Stimulated activated CD8-positive, alpha-beta memory T cell treated with anti-CD3 and anti-CD28 coated beads, Interleukin-4, amount 100 ng/mL, for 48 hours (primary cell): ENCODE measurements around the gene INSYN2B.
"Not testable (repeated sequence)": the region's sequence is repeated elsewhere in the genome, so short reads cannot be mapped to it uniquely, and the experiment has no call there.

ENCODE experiments used
- DNase-seq: peaks from one replicate; pipeline ENCODE4 v3.0.0-alpha.2; 2020

INSYN2B gene

DNA sequence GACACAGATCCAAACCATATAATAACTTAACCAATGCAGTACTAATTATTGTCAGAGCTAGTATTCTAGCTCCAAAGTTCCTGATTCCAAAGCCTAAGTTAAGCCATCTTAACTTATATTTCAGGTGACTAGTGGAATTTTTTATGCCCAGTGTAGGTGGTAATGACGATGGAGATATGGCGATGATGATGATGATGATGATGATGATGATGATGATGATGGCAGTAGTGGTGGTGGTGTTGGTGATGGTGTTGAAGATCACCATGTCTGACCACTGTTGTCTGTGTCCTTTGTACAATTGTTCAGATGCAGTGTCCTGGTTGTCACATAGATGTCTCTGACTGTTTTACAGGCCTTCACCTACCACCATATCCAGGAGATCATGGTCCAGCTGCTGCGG, 139.9 kb downstream of the INSYN2B start:
- no peak for DNase-seq

DNA sequence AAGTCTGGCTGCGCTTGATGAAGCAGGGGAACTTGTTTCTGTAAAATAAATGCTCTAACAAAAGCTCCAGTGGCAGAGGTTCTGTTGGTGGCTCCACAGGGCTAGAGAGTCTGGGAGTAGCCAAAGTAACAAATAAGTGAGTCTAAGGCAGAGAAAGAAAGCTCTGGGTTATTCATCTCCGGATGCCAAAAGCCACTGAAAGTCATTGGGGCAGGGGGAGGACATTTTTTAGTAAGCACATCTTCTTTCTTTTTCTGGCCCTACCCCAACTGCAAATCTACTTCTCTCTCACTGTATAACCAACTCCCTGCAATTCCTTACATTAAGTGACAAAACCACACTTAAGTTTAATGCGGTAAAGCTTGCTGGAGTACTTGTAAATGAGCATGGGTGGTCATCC, 141.6 kb downstream of the INSYN2B start:
- no peak for DNase-seq

GRCh38 chr5:169837686-169838085, 142.6 kb downstream of the INSYN2B start:
- no peak for DNase-seq

- no peak for DNase-seq
Observed at GRCh38 chr5:169836835-169837536, 143.3 kb downstream of the INSYN2B start.

GRCh38 chr5:169834540-169834939, 145.8 kb downstream of the INSYN2B start:
- DNase-seq: not testable (repeated sequence)

DNA sequence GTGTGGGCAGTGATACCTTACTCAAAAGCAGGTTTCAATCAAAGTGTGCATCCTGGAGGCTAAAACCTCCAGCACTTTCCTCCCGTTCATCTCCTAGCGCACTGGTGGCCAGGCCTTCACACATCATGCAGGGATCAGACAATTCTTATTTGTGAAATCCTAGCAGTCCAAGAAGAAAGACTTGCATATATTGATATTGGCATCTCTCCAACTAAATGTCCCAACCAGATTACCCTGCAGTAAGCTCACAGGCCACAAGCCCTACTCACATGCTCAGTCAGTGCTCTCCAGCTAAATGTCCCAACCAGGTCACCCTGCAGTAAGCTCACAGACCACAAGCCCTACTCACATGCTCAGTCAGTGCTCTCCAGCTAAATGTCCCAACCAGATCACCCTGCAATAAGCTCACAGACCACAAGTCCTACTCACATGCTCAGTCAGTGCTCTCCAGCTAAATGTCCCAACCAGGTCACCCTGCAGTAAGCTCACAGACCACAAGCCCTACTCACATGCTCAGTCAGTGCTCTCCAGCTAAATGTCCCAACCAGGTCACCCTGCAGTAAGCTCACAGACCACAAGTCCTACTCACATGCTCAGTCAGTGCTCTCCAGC, 146.5 kb downstream of the INSYN2B start:
- DNase-seq: not testable (repeated sequence)

DNA sequence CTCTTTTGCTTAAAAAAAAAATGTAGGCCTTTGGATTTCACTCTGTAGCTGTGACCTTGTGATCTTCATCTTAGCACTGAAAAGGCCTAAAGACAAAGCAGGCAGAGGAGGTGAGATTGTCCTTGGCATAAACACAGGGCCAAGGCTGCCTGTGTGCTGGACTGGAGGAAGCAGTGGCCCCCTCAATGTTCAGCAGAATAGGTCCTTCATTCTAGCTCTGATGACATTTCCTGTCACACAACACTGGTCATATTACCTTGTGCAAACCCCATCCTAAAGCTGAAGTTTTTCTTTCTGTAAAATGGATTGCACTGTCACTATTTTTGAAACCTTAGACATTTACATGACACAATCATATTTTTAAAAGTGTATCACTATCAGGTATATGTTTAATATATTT, 147.4 kb downstream of the INSYN2B start:
- DNase-seq: no peak

- no peak for DNase-seq
Observed at GRCh38 chr5:169832304-169832703, 148.0 kb downstream of the INSYN2B start.

- DNase-seq: no peak
Observed at GRCh38 chr5:169831331-169831730, 149.0 kb downstream of the INSYN2B start.

GRCh38 chr5:169828385-169828784, 151.9 kb downstream of the INSYN2B start:
- no peak for DNase-seq

DNA sequence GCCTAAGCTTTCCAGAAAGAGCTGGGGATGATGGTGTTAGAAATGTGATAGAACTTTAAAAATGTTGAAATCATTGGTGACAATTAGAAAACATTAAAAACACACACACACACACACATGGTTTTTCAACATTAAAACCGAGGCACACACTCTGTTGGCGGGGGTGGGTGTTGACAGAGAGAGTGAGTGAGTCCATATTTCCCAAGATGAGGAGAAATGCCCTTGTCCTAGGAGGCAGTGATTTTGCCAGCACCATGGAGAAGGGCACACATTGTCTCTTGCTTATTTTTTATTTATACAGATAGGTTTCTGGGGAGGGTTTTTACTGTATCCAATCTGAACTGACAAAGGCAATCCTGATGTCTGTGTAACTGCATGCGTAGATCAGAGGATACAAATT, 152.5 kb downstream of the INSYN2B start:
- no peak for DNase-seq

GRCh38 chr5:169826618-169827017, 153.7 kb downstream of the INSYN2B start:
- DNase-seq: no peak

DNA sequence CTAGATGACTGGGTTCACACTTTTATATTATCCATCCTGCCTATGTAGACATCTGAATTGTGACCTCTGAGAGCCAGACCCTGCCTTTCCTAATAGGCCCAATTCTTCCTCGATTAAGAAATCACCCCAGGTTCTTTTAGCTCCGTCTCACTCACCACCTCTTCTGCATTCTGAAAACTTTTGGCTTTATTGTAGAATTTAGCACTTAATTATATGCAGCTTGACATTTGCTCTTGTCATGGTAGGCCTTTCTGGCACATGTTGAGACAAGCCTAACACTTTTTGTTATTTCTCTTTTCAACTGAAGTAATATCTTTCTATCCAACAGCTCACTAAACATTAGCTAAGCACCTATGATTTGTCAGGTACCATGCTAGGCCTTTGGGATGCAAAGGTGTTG, 163.3 kb downstream of the INSYN2B start:
- no peak for DNase-seq

GRCh38 chr5:169814522-169814921, 165.8 kb downstream of the INSYN2B start:
- DNase-seq: no peak
